Stomach (tissue), 4 donors: ENCODE measurements around the gene ATP5F1D.

Source experiments
- CTCF ChIP-seq, 7 experiments: fragments of 450-650 bp in 4 of 7; fragments of 200-600 bp in 3 of 7; sonication (generic) in 3 of 7; IDR thresholded peaks; one replicate each; pipeline ENCODE4 v1.5.1; 2016 to 2019; ENCODE audit warnings: antibody characterized with exemption in 7 of 7, control low read depth in 2 of 7, mild to moderate bottlenecking in 1 of 7
- POLR2A ChIP-seq, 4 donors: fragments of 450-650 bp; IDR thresholded peaks; one replicate each; pipeline ENCODE4 v1.6.1; 2016; ENCODE audit warnings: antibody characterized with exemption in 4 of 4, control low read depth in 2 of 4, mild to moderate bottlenecking in 1 of 4, moderate library complexity in 1 of 4

GRCh38 chr19:1291761-1292418 is 50.3 kb downstream of the ATP5F1D start:
- TF ChIP-seq CTCF (IDR thresholded peaks at IDR 0.05) (no peak), POLR2A (IDR thresholded peaks at IDR 0.05) (no peak)
